Stimulated activated naive B cell treated with anti-CD40 and anti-IgM and Interleukin-4, amounts not matched to agents 10 μg/mL and 1 μg/mL and 100 μg/mL, for 72 hours (primary cell): ENCODE data around the gene EEFSEC.

ENCODE experiments used
- ATAC-seq, 2 donors: fragments of 150-1000 bp; cut with Tn5 transposase; replicated peaks; 2 replicates each; pipeline ENCODE4 v1.10.0; 2021; ENCODE audit warnings: moderate library complexity in 1 of 2
- DNase-seq: peaks from one replicate; pipeline ENCODE4 v3.0.0; 2021
- H3K27ac Mint-ChIP-seq: one replicate; pipeline ENCODE4 v1.8.0; 2022; ENCODE audit warnings: mild to moderate bottlenecking, mixed read lengths
- H3K27me3 Mint-ChIP-seq, 2 donors: one replicate each; pipeline ENCODE4 v1.8.0; 2022; ENCODE audit warnings: mixed read lengths in 2 of 2
- H3K36me3 Mint-ChIP-seq, 2 donors: one replicate each; pipeline ENCODE4 v1.8.0; 2022; ENCODE audit warnings: mixed read lengths in 2 of 2, mild to moderate bottlenecking in 1 of 2
- H3K4me1 Mint-ChIP-seq, 2 donors: one replicate each; pipeline ENCODE4 v1.8.0; 2022; ENCODE audit warnings: mixed read lengths in 2 of 2, mild to moderate bottlenecking in 1 of 2
- H3K4me3 Mint-ChIP-seq, 2 donors: one replicate each; pipeline ENCODE4 v1.8.0; 2022; ENCODE audit warnings: mild to moderate bottlenecking in 2 of 2, mixed read lengths in 2 of 2, moderate library complexity in 1 of 2
- H3K9me3 Mint-ChIP-seq, 2 donors: one replicate each; pipeline ENCODE4 v1.8.0; 2022; ENCODE audit warnings: mixed read lengths in 2 of 2, mild to moderate bottlenecking in 1 of 2

EEFSEC gene

GRCh38 chr3:128385080-128385832 is 232.0 kb downstream of the EEFSEC start:
- ATAC-seq (no peak), DNase-seq (no peak)
- H3K27me3 Mint-ChIP-seq: no peaks in the 10 kb centered on the region
- H3K9me3 Mint-ChIP-seq: no peaks in the 10 kb centered on the region
- H3K4me1 Mint-ChIP-seq: peaks cover 9 to 10% of the 10 kb centered on the region in 2 donors
- peaks cover 15 to 37% of the 10 kb centered on the region in 2 donors for H3K36me3 Mint-ChIP-seq
- H3K27ac Mint-ChIP-seq: no peak overlapping the region
- no peak overlapping the region for H3K4me3 Mint-ChIP-seq

GRCh38 chr3:128388932-128389331 is 235.7 kb downstream of the EEFSEC start:
- no peak overlapping the region for H3K4me3 Mint-ChIP-seq
- H3K36me3 Mint-ChIP-seq: peaks cover 15 to 29% of the 10 kb centered on the region in 2 donors
- H3K27ac Mint-ChIP-seq: no peak overlapping the region
- H3K4me1 Mint-ChIP-seq: peaks cover 2 to 6% of the 10 kb centered on the region in 2 donors
- no peak for DNase-seq
- no peak for ATAC-seq
- H3K9me3 Mint-ChIP-seq: no peaks in the 10 kb centered on the region
- no peaks in the 10 kb centered on the region for H3K27me3 Mint-ChIP-seq

DNA sequence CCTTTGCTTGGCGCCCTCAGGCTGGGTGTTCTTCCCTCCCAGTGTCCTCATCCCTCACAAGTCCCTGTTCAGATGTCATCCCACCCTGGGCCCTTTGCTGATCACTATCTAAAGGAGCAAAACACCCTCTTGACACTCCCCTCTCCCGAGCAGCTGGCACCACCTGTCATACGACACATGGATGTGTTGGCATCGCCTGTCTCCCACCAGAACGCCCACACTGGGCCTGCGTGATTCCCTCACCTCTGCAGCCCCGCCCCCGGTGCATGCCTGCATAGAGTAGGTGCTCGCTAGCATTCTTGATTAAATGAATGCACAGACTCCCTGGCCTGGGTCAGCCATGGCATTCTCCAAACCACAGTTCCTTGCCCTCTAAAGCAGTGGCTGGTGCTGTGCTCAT is 237.6 kb downstream of the EEFSEC start:
- Mint-ChIP-seq H3K27me3 (no peaks in the 10 kb centered on the region), H3K36me3 (peaks cover 12 to 20% of the 10 kb centered on the region in 2 donors), H3K27ac (peak overlapping the region; percentile 53), H3K4me3 (no peak overlapping the region), H3K4me1 (peaks cover 0 to 6% of the 10 kb centered on the region in 2 donors), H3K9me3 (no peaks in the 10 kb centered on the region)
- DNase-seq: no peak
- ATAC-seq: no peak

- peaks cover 12 to 17% of the 10 kb centered on the region in 2 donors for H3K36me3 Mint-ChIP-seq
- H3K27me3 Mint-ChIP-seq: no peaks in the 10 kb centered on the region
- H3K27ac Mint-ChIP-seq: no peak overlapping the region
- DNase-seq (no peak), ATAC-seq (no peak)
- H3K4me1 Mint-ChIP-seq: peaks cover 0 to 6% of the 10 kb centered on the region in 2 donors
- no peak overlapping the region for H3K4me3 Mint-ChIP-seq
- no peaks in the 10 kb centered on the region for H3K9me3 Mint-ChIP-seq
Measured at GRCh38 chr3:128392021-128392420, 238.7 kb downstream of the EEFSEC start.

DNA sequence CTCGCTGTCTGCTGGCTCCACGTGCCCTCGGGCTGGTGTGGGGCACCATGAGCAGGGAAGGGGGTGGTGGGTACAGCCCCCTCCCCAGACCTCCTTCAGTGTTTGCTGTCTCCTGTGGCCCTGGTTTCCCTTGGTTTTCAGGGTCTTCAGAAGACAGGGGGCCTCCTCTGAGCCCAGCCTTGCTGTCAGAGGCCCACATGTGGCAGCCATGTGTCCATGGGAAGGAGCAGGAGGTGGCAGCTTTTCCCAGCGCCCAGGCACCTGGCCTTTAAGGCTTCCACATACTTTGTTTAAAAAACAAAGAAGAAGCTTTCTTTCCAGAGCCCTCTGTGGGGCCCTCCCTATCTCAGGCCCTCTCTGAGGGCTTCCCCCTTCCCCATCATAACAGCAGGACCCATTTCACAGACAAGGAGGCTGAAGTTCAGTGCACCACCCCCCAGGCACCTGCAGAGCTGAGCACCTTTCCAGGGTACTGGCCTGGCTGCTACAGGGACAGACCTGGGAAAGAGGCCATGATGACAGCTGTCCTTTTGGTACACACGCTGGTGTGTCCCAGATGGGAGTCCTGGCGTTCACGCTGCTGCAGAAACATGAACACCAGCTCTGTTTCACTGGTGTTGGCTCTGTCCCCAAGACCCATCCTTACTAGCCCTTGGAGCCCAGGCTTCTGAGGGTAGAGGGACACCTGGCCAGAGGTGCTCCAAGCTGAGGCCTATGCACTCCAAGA is 239.7 kb downstream of the EEFSEC start:
- no peak overlapping the region for H3K4me3 Mint-ChIP-seq
- H3K36me3 Mint-ChIP-seq: peaks cover 10 to 16% of the 10 kb centered on the region in 2 donors
- H3K27me3 Mint-ChIP-seq: no peaks in the 10 kb centered on the region
- H3K9me3 Mint-ChIP-seq: no peaks in the 10 kb centered on the region
- no peak overlapping the region for H3K27ac Mint-ChIP-seq
- ATAC-seq (no peak), DNase-seq (no peak)
- peaks cover 0 to 6% of the 10 kb centered on the region in 2 donors for H3K4me1 Mint-ChIP-seq

GRCh38 chr3:128394033-128394432 is 240.8 kb downstream of the EEFSEC start:
- Mint-ChIP-seq H3K27ac (no peak overlapping the region), H3K4me3 (no peak overlapping the region), H3K27me3 (no peaks in the 10 kb centered on the region), H3K36me3 (peaks cover 9 to 10% of the 10 kb centered on the region in 2 donors), H3K9me3 (no peaks in the 10 kb centered on the region), H3K4me1 (peaks cover 0 to 6% of the 10 kb centered on the region in 2 donors)
- DNase-seq (no peak), ATAC-seq (no peak)

GRCh38 chr3:128395046-128395445 is 241.8 kb downstream of the EEFSEC start:
- Mint-ChIP-seq H3K27ac (no peak overlapping the region), H3K4me3 (no peak overlapping the region), H3K27me3 (no peaks in the 10 kb centered on the region), H3K9me3 (no peaks in the 10 kb centered on the region), H3K4me1 (peaks cover 0 to 6% of the 10 kb centered on the region in 2 donors), H3K36me3 (peaks cover 8 to 9% of the 10 kb centered on the region in 2 donors)
- DNase-seq (no peak), ATAC-seq (no peak)

DNA sequence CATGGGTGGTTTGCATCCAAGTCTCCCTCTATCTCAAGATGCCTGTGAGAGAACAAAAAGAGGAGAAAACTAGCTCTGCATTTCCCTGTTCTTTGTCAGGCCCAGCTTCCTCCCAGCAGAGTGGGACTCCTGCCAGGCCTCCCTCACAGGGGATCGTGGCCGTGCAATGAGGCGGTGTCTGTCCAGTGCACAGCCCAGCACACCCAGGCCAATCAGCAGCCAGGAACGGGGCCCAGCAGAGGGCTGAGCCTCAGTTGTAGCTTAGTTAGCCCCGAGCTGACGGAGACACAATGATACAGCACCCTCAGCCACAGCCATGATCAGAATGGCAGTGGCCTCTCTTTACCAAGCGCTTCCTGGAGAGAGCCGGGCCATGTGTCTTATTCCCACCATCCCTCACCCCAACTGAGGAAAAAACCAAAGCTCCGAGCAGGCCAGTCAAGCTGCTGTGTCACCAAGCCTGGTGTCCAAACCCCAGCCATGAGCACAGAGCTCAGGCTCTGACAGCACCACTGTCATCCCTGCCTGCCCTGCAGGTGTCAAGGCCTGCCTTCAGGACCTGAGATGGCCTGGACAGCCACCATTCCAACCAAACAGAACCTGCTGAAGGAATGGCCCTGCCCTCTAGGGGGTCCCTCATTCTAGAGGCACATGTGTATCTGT is 242.3 kb downstream of the EEFSEC start:
- no peaks in the 10 kb centered on the region for H3K27me3 Mint-ChIP-seq

GRCh38 chr3:128397484-128397883 is 244.2 kb downstream of the EEFSEC start:
- Mint-ChIP-seq H3K4me3 (no peak overlapping the region), H3K9me3 (no peaks in the 10 kb centered on the region), H3K36me3 (peaks cover 0 to 3% of the 10 kb centered on the region in 2 donors), H3K27ac (no peak overlapping the region), H3K27me3 (no peaks in the 10 kb centered on the region), H3K4me1 (no peaks in the 10 kb centered on the region)
- ATAC-seq (no peak), DNase-seq (no peak)

More for the DNA sequence above, 242.3 kb downstream of the EEFSEC start:
- peaks cover 8% of the 10 kb centered on the region in 2 donors for H3K36me3 Mint-ChIP-seq
- H3K9me3 Mint-ChIP-seq: no peaks in the 10 kb centered on the region
- DNase-seq (no peak), ATAC-seq (no peak)
- H3K27ac Mint-ChIP-seq: no peak overlapping the region
- H3K4me3 Mint-ChIP-seq: no peak overlapping the region
- peaks cover 0 to 5% of the 10 kb centered on the region in 2 donors for H3K4me1 Mint-ChIP-seq

GRCh38 chr3:128398586-128398985 is 245.3 kb downstream of the EEFSEC start:
- H3K27me3 Mint-ChIP-seq: no peaks in the 10 kb centered on the region
- H3K9me3 Mint-ChIP-seq: no peaks in the 10 kb centered on the region
- DNase-seq (no peak), ATAC-seq (no peak)
- no peaks in the 10 kb centered on the region for H3K4me1 Mint-ChIP-seq
- no peak overlapping the region for H3K27ac Mint-ChIP-seq
- no peak overlapping the region for H3K4me3 Mint-ChIP-seq
- H3K36me3 Mint-ChIP-seq: peaks cover 0 to 3% of the 10 kb centered on the region in 2 donors

GRCh38 chr3:128399221-128399915 is 246.1 kb downstream of the EEFSEC start:
- no peaks in the 10 kb centered on the region for H3K9me3 Mint-ChIP-seq
- ATAC-seq (no peak), DNase-seq (no peak)
- H3K4me1 Mint-ChIP-seq: no peaks in the 10 kb centered on the region
- peaks cover 3 to 4% of the 10 kb centered on the region in 2 donors for H3K36me3 Mint-ChIP-seq
- no peaks in the 10 kb centered on the region for H3K27me3 Mint-ChIP-seq
- H3K4me3 Mint-ChIP-seq: no peak overlapping the region
- H3K27ac Mint-ChIP-seq: no peak overlapping the region

DNA sequence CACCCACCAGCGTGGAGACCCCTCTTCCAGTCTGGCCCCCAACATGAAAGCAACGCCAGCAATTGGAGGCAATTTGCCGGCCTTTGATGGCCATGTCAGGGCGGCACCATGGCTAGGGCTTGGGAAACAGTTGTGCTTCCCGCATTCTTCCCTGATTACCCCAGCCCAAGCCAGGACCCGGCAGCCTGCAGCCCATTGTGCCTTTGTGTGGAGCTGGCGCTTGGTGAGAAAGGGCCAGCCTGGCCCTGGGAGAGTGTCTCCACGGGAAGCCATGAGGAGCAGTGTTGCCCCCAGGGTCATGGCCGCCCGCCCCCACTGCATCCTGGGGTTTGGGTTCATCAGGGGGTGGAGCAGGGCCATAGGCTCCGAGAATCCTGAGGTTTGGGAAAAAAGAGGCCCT is 247.4 kb downstream of the EEFSEC start:
- H3K27ac Mint-ChIP-seq: no peak overlapping the region
- H3K4me1 Mint-ChIP-seq: no peaks in the 10 kb centered on the region
- peaks cover 3 to 4% of the 10 kb centered on the region in 2 donors for H3K36me3 Mint-ChIP-seq
- no peak overlapping the region for H3K4me3 Mint-ChIP-seq
- H3K27me3 Mint-ChIP-seq: no peaks in the 10 kb centered on the region
- ATAC-seq (no peak), DNase-seq (no peak)
- H3K9me3 Mint-ChIP-seq: no peaks in the 10 kb centered on the region

GRCh38 chr3:128402319-128402718 is 249.0 kb downstream of the EEFSEC start:
- no peak for DNase-seq
- no peak overlapping the region for H3K27ac Mint-ChIP-seq
- ATAC-seq: no peak
- H3K36me3 Mint-ChIP-seq: peaks cover 4 to 7% of the 10 kb centered on the region in 2 donors
- H3K4me1 Mint-ChIP-seq: no peaks in the 10 kb centered on the region
- H3K9me3 Mint-ChIP-seq: no peaks in the 10 kb centered on the region
- H3K27me3 Mint-ChIP-seq: no peaks in the 10 kb centered on the region
- H3K4me3 Mint-ChIP-seq: no peak overlapping the region

DNA sequence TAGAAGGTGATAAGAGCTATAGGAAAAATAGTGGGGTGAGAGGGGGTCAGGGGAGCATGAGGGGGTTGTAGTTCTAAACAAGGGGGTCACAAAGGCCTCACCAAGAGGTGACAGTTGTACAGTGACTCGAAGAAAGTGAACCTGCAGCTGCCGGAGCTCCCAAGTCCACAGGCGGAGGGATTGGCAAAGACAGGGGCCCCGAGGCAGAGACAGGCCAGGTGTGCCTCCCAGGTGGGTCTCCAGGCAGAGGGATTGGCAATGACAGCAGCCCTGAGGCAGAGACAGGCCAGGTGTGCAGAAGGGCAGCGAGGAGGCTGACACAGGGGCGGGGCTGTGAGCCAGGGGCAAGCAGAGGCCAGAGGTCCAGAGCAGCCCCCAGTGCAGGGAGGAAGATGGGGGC is 249.7 kb downstream of the EEFSEC start:
- ATAC-seq: no peak
- H3K36me3 Mint-ChIP-seq: peaks cover 4 to 9% of the 10 kb centered on the region in 2 donors
- no peaks in the 10 kb centered on the region for H3K9me3 Mint-ChIP-seq
- H3K27me3 Mint-ChIP-seq: no peaks in the 10 kb centered on the region
- H3K27ac Mint-ChIP-seq: no peak overlapping the region
- no peak overlapping the region for H3K4me3 Mint-ChIP-seq
- no peaks in the 10 kb centered on the region for H3K4me1 Mint-ChIP-seq
- no peak for DNase-seq
